Stimulated activated naive CD4-positive, alpha-beta T cell treated with Interleukin-2 at 50 U/mL for 16 hours (primary cell): ENCODE measurements around the gene CES1.
"Not testable (repeated sequence)": the region's sequence is repeated elsewhere in the genome, so short reads cannot be mapped to it uniquely, and the experiment has no call there.

ENCODE experiments used
- DNase-seq: peaks from one replicate; lab custom pipeline; 2025; lab: John Stamatoyannopoulos, UW

CES1 gene

DNA sequence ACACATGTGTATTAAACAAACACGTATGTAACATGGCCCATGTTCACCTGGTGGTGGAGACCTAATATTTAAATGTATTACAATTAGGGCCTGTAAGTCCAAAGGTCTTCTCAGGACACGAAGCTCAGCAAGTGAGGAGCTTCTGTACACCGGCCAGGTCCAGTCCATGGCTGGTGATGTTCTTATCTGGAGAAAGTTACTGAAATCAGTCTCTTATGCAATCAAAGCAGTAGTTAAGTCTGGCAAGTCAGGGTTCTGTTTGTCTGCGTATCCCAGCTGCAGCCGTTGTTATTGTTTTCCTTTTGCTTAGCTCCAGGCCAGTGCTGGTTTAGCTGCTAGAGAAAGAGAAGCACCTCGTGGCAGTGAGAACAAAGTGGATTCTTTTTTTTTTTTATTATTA lies 41.4 kb downstream of the CES1 start:
- DNase-seq = not testable (repeated sequence)

DNA sequence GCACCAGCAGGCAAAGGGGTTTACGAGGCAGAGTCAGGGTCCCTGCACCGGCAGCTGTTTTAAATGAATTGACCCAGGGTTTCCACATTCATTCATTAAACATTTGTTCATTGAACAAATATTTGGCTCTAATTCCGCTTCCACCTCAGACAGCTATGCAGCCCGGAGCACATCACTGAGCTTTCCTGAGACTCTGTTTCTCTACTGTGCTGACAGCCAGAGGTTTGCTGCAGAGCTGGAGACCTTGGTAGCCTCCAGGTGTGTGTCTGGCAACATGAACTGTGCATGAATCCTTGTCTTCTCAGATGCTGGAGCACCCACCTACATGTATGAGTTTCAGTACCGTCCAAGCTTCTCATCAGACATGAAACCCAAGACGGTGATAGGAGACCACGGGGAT lies 42.7 kb downstream of the CES1 start:
- not testable (repeated sequence) for DNase-seq

DNA sequence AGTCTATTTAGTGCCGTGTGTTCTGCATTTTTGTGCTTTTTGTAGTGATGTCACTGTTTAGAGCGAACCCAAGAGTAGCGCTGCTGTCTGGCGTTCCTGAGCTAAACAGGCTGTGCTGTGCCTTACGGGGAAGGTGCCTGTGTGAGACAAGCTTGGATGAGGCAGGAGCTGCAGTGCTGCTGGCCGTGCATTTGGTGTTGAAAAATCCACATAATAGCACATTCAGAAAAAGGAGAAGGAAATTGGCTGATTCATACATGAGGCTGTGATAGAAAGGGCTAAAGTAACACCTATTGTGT lies 50.2 kb downstream of the CES1 start:
- DNase-seq = not testable (repeated sequence)

DNA sequence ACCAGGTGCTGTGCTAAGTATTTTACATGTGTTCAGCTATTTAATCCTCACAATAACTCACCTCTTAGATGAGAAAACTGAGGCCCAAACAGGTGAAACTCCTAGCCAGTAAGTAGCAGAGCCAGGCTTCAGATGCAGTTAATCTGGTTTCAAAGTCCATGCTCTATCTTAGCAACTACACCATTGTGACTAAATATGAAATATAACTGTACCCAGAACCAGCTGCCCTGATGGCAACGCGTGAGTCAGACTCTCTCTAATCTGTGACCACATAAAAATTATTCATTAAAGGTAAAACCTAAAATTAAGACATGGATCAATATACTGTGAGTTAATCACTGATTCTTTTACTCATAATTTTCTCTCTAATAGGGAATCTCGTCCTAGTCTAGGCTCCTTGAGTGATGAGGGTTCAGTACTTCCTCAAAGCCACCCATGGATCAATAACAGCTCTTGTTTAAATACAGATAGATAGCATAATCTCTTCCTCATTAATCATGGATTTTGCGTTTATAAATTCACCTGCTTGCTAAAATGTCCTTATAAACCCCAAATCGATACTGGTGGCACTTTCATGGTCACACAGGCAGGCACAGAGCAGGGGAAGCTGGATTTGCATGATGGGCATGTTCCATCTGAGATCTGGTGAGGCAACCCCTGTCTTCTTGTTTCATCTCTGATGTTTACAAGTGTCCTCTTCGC lies 50.7 kb downstream of the CES1 start:
- not testable (repeated sequence) for DNase-seq

DNA sequence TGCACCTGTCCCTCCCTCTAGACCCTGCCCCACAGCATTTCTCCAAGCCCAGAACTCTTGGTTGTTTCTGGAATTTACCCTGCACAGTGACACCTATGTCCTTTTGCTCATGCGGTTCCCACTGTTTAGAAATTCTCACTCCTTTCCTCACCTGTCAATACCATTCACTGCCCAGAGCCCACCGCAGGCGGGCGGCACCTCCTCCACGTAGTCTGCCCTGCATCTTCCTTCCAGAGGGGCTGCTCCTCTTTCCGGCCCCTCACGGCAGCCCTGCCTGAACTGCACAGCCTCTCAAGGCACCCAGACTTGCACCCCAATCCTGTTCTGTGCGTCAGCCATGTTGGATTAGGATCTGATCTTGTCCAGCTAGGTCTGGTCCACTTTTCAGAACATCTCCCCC lies 51.4 kb downstream of the CES1 start:
- not testable (repeated sequence) for DNase-seq

DNA sequence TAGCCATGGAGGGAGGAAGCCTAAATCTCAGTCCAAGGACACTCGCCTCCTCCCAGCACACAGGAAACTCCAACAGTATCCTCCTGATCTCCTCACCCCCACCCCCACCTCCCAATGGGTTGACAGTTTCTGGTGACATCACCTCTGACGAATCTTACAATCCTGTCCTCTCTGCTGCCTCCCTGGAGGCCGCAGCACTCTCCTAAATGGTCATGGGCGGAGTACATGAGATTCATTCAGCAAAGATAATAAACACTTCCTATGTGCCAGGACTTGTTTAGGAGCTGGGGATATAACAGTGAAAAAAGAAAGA lies 52.8 kb downstream of the CES1 start:
- not testable (repeated sequence) for DNase-seq

DNA sequence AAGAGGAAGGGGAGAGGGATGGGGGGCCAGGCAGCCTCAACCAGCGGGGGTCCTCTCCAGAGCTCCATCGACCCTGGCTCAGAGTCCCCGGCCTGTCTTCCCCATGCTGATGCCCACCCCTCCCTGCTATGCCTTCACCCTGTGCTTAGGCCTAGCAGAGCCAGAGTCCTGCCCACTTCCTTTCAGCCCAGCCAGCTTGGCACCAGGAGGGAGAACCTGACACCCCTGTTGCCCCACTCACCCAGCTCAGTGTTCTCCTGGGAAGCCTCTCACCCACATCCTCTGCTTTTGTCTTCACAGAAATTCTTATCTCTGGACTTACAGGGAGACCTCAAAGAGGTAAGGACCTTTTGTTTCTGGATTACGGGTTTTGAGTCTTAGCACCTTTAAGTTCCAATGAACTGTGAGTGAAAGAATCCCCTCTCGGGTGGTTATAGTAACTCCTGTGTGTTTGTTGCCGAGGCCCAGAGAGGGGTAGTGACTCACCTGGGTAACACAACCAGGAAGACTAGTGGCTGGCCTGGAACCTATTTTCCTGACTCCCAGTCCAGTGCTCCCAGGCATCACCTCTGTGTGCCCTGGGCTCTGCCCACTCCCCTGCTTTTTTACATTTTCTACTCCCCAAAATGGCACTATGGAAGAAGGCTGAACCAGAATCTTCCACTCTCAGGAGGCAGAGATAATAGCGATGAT lies 53.3 kb downstream of the CES1 start:
- no peak for DNase-seq

DNA sequence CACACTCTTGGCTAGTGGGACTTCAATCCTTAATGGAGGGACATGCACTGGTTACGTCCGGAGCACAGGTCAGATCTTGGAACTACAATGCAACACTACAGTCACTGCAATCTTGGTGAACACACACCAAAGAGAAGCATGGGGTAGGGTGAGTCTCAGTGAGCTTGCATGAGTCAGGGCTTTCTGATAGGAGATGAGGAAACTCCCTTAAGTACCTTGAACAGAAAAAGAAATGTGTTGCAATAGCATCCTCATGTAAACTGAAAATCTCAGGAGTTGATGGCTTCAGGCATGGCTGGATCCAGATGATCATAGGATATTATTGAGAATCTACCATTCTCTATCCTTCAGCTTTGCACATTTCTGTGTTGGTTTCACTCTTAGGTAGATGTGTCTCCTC lies 54.1 kb downstream of the CES1 start:
- no peak for DNase-seq

DNA sequence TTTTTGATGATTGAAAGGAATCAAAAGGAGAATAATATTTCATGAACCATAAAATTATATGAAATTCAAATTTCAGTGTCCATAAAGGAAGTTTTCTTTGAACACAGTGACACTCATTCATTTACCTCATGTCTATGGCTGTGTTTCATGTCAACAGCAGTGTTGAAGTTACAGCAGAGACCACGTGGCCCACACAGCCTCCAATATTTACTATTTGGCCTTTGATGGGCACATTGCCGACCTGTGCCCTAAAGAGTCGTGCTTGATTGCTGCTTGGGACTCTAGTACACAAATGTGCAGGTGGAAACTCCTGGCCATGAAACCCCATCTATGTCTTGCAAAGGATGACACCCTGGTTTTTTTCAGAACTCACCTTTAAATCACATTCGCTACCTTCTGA lies 57.0 kb downstream of the CES1 start:
- no peak for DNase-seq

DNA sequence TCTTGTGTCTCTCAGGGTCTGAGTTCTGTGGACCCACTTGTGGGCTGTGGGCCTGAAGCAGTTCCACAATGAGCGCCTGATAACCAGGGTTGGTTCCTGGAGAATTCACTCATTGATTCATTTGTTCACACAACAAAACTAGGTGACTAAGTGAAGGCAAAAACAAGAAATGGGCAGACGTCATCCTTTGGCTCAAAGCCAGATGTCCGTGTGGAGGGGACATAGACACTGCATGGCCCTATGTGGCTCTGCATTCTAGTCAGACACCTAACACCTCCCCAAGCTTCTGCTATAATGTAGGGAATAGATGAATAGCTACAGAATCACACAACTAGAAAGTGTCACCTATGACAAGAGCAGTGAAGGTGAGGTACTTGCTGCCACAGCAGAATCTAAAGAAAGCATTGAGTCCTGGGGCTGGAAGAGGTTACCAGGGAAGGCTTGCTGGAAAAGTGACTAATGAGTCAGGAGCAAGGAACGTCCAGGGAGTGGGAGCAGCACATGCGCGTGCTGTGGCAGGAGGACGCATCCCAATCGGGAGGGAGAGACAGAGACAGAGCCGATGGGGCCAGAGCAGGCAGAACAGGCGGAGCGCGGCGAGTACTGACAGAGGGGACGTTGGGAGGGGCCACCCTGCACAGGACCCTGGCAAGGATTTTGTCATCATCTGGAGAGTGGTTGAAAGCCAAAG lies 58.9 kb downstream of the CES1 start:
- DNase-seq = no peak

DNA sequence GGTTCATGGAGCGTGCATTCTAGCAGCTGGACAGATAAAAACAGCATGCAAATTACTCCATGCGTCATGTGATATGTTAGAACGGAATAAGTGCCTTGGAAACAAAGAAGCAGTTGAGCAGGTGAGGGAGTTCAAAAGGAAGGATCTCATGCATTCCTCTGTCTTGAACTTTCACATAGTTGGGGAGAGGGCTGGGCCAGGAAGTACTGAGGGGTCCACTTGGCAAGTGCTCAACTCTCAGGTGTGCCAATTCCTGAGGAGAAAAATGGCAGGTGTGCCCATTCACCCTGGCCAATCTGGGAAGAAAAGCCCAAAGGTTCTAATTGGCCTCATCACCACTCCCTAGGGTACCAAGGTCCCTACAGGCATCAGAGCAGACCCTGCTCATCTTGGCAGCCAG lies 67.7 kb downstream of the CES1 start:
- DNase-seq = no peak

DNA sequence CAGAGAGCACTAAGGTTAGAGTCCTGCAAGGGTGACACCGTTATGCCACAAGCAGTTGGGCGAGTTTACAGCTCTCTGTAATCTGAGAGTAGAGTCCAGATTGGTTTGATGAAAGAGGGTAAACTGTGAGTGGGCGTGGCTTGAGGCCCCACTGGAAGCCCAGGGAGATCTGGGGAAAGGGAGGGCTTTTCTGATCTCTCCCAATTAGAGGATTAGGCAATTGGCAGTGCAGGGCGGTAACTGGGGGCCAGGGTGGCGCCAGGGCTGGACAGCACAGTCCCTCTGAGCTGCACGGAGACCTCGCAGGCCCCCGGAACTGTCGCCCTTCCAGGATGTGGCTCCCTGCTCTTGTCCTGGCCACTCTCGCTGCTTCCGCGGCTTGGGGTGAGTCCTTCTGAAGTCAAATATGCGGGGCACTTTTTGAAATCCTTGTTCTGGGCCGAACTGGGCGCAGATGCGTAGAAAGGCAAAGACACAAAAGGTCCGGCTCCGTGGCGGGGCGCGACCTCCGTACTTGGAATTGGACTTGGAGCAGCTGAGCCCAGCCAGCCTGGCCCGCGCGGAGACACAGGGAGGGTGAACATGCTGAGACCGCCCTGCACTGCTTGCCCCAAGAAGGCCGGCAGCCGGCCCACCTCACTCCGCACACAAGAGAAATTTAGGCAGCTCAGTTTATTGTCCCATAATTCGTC lies 72.4 kb downstream of the CES1 start:
- no peak for DNase-seq

DNA sequence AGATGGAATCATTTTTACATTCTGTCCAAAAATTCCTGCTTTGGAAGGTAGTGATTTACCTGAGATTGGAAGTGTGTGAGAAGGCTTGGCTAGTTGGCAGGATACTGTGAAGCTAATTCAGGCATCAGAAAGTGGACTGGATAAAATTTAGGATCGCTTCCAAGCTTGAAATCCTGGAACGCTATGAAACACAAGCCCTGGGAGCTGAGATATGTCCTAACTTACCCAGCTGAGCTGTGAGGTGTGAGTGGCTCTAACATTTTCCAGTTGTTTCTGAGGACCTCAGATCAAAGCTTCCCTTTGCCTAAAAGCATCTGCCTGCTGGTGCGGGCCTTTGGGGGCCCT lies 73.0 kb downstream of the CES1 start:
- not testable (repeated sequence) for DNase-seq

DNA sequence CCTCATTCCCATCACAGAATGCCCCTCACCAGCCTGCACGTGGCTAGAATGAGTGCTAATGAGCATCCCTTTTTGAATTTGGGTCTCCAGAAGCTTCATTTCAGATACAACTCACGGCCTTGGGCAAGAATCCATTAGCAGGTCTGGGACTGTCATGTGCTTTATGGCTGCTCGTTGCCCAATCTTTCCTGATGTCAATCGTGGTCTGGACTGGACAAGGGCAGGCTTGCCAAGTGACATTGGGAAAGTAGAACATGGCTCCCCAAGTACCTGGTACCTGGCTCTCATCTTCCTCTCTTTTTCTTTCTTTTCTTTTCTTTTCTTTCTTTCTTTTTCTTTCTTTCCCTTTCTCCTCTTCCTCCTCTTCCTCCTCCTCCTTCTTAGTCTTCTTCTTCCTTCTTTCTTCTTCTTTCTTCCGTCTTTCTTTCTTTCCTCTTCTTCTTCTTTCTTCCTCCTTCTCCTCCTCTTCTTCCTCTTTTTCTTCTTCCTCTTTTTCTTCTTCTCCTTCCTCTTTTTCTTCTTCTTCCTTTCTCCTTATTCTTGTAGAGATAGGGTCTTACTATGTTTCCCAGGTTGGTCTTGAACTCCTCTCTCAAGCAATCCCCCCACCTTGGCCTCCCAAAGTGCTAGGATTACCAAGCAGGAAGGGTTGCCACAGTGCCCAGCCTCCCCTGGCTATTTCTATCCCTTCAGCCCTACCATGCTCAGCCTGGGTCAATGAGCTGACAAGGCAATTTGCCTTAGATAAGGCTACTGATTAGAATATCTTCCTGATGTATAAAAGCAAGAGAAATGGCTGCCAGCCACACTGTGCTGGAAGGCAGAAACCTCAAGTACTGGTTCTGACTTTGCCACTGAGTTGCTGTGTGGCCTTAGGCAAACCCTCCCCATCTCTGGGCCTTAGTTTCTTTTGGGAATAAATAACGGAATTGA lies 75.0 kb downstream of the CES1 start:
- not testable (repeated sequence) for DNase-seq

DNA sequence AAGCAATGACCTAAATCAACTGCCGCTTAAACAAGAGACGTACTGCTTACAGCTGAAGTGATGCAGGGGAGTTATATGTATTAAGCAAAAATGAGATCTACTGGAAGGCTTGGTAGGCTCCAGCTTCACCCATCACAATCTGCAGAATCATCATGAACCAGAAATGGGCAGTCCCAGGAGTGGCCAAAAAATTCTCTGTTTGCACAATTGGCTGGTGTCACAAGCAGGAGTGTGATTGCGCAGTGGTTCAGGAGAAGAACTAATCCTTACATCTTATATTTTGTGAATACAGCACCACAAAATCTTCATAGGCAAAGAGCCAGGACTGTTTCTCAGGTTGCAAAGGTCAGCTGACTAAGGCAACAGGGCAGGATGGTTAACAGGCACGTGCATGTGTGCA lies 75.9 kb downstream of the CES1 start:
- DNase-seq = no peak

DNA sequence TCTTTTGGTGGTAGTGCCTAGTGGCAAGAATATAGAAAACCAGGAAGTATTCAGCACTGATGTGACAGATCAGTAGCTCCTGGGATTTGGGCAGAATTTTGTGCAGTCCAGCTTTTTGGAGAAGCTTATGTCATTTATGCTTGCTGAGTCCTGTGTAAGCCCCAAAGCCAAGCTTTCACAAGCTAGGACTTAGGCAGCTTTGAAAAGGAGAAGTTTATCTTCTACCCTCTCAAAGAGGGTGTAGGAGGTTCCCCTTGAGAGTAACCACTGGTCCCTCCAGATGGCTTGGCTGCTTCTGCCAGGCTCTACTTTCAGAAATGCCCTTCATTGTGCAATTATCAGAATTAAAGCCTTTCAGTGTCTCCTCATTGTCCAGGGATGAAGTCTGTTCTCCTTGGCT lies 78.8 kb downstream of the CES1 start:
- no peak for DNase-seq

DNA sequence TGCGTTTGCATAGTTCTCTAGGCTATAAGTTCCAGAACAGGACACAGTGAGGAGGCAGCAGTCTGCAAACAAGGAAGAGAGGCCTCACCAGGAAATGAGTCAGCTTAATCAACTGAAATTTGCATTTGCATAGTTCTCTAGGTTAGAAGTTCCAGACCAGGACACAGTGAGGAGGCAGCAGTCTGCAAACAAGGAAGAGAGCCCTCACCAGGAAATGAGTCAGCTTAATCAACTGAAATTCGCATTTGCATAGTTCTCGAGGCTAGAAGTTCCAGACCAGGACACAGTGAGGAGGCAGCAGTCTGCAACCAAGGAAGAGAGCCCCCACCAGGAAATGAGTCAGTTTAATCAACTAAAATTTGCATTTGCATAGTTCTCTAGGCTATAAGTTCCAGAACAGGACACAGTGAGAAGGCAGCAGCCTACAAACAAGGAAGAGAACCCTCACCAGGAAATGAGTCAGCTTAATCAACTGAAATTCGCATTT lies 79.7 kb downstream of the CES1 start:
- DNase-seq = not testable (repeated sequence)
